Kasumi-1 (cell line): Measurements from ENCODE around the gene PAAF1.
"Not testable (repeated sequence)": the region's sequence is repeated elsewhere in the genome, so short reads cannot be mapped to it uniquely, and the experiment has no call there.

Experiments used
- DNase-seq, 2 experiments: peaks; one replicate each; lab custom pipeline; 2025; lab: John Stamatoyannopoulos, UW

PAAF1 gene

DNA sequence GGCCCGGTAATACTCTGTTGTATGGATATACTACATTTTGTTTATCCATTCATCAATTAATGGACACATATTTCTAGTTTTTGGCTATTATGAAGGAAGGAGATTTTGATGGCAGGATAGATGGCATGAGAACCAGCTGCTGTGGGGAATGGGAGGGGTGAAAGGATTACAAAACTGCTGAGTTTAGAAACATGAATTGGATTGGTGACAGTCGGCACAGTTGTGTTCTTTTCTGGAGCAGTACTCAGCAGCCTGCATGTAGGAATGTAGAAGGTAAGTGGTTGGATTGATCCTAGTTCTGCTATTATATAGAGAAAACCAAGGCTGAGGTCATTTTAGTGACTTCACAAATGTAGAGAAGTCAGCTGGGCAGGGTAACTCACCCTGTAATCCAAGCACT, 7.1 kb downstream of the PAAF1 start:
- DNase-seq = no peak

DNA sequence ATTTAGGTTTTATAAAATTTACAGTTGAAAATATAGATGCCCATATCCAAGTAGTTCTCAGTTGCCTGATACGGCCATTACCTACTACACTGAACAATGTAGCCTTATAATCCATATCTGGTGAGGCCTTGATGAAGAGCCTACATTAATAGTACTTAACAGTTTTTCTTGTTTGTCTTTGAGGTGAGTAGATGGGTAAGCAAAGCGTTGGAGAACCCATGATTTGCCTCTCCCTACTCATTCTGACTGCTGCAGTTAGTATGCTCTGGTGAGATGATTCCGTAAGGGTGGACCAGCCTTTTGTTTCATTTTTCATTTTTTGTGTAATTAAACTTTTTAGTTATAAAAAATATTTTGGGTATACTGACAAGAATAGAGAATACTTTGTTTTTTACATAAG, 11.4 kb downstream of the PAAF1 start:
- DNase-seq = no peak

DNA sequence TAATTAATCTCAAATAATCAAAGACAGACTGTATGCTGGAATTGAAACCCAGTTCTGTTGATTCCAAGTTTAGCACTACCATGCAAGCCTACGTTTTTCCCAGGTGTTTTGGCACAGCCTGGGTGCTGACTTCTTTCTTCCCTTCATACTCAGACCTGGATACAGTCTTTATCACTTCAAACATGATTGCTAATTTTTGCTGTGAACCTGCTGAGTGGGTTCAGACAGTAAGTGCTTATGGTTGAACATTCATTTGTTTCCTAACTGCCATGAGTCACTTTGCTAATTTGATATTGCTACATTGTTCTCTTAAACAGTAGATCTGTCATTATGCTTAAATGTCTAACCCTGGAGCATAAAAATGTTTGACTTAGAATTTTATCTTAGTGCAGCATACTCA, 12.2 kb downstream of the PAAF1 start:
- DNase-seq = no peak

DNA sequence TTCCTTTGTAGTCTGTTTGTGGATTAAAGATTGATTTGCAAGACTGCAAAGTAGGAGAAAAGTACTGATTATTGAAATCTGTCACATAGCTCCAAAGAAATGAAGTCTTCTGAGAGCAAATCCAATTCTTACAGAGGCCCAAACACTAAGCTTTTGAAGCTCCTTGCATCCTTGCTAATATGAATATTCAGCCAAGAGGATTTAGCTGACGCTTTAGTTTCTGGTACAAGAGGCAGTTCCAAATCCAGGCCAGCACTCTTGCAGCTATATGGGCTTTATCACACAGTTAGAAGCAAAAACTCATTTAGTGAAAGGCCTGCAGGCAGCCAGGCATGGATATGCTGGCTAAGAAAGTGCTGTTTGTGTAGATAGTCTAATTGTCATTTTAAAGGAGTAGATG, 12.7 kb downstream of the PAAF1 start:
- DNase-seq = no peak

DNA sequence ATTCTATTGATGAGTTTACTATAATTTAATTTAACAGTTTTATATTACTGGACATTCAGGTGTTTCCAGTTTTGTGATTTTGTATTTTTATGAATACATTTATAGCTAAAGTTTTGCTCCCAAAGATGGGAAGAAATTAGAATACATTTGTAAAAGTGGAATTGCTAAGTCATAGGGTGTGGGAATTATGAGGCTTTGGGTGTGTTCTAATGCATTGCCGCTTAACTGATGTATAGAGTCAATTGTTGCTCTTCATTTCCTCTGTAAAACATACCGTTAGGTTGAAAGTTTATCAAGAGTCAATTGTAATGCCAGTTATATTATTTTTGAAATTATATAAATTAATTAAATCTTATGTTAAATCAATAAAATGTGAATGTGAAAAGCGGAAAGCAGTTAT, 16.2 kb downstream of the PAAF1 start:
- no peak for DNase-seq

DNA sequence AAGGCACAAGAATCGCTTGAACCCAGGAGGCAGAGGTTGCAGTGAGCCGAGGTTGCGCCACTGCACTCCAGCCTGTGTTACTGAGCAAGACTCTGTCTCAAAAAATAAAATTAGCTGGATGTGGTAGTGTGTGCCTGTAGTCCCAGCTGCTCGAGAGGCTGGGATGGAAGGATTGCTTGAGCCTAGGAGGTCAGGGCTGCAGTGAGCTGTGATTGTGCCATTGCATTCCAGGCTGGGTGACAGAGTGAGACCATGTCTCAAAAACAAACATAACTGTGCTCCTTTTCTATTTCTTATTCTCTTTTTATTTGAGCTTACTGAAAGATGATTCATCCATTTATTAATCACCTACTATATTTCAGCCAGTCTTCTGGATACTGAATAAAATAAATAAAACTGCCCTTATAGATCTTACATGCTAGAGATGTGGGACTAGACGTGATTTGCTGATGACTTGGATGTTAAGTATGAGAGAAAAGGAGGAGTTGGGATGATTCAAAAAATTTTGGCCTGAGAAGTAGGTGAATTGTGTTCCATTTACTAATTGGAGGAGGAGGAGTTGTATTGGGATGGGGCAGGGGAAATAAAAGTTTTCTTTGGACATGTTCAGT, 18.0 kb downstream of the PAAF1 start:
- DNase-seq = no peak

DNA sequence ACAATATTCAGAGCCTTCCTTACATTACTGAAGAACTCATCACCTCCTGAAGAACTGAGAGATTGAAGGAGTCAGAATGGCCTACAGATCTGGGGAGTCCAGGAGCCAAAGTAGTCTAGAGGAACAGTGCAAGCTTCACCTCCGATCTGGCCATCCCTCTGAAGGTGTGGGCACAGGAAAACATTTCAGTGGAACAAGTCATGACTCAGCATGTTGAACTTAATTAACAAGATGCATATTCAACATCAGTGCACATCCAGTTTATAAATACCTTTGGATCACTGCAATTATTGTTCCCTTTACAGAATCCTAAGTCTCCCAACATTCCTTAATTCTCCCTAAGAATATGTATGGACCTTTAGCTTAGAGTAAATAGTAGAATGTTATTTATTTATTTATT, 25.5 kb downstream of the PAAF1 start:
- DNase-seq = no peak

DNA sequence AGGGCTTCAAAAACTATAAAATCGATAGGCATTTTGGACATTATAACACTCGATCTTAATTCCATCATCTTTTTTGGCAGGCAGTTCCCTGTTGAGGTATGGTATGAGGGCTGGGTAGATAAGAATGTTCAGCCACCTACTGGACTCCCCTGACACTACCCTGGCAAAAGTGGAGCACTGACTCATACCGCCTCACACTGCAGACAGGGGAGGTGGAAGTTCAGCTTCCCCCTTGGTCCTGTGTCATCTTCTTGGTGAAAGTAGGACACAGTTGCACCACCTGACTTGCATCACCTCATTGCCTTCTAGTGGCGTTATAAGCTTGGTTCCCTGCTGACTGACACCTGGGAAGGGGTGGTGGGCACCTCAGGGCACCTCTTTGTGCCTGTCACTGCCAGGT, 30.4 kb downstream of the PAAF1 start:
- peak; percentile 60 to 63 for DNase-seq

DNA sequence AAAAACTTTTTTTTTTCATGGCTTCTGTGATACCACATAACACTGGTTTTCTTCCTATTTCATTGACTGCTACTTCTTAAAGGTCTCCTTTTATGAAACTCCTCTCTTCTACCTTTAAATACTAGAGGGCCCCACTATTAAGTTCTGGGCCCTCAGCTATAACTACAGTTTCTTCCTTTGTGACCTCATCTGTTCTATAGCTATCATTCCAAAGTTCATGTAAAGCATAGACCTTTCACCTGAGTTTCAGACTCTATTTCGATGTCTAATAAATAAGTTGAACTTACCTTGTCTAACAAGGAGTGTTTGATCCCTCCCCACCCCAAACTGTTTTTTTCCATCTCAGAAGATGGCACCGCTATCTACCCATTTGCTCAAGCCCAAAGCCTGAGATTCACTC, 35.2 kb downstream of the PAAF1 start:
- no peak for DNase-seq

DNA sequence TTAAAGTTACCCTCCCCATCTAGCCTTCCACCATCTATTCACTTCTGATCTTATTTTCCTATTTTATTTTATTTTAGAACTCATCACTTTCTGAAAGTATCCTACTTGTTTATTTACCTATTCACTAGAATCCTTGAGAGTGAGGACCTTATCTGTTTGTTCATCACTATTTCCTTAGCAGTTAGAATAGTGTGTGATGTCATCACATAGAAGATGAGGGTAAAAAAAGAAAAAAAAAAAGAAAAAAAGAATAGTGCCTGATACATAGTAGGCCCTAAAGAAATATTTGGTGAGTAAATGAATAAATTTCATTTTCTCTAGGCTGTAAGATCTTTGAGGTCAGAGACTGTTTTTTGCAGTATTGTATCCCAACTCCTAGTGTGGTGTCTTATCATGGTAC, 36.7 kb downstream of the PAAF1 start:
- DNase-seq = no peak

DNA sequence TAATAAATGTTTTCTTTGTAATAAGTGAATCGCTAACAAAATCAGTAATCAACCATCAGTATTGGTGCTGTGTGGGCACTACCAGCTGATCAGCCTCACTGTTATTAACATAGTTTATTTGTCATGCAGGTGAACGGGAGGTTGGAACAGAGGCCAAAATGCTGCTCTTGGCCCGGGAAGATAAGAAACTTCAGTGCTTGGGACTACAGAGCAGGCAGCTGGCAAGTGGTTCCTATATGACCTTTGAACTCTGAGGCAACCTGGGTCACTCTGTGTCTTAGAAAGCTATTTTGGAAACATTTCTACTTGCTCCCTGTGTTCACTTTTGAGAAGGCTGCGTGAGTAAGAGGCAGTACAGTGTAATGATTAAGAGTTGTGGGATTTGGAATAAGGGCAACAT, 37.5 kb downstream of the PAAF1 start:
- no peak for DNase-seq

DNA sequence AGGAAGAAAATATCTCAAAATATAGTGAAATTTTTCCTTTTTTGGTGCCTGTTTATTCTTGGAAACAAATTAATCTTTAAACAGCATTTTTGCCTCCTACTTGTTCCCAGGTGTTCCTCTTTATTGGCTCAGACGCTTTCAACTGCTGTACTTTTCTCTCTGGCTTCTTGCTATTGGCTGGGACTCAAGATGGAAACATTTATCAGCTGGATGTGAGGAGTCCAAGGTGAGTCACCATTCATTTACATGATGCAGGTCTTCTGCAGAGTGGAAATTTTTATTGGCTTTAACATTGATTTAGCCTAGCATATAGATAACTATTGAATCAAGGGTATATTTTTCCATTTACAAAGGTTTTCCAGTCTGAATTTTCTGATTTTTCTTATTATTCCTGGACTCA, 39.6 kb downstream of the PAAF1 start:
- DNase-seq = no peak

DNA sequence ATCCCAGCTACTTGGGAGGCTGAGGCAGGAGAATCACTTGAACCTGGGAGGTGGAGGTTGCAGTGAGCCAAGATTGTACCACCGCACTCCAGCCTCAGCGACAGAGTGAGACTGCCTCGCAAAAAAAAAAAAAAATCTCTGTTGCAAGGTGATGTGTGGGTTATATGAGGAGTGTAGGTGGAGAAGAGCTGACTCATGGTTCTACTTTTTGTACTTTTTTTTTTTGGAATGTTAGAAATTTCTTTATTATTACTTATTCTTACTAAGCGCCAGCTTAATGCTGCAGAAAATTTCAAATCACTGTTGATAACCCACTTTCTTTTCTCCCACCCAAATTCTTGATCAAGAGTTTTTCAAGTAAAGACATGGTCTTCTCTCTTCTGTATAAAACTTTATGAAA, 44.4 kb downstream of the PAAF1 start:
- DNase-seq = no peak

DNA sequence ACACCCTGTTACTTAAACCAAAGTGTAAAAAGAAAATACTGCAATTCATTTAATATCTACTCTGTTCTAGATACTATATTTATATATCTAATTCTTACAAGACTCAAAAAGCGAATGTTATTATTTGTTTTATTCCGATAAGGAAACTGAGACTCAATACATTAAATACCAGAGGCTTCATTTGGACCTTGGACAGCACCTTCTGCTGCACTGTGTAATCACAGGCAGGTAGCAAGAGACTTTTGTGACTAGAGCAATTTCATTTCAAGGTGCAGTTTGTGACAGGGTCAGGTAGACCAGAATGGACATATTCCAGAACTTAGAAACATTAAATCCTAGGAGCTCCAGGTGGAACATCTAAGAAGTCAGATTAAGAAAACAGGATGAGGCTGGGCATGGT, 52.6 kb downstream of the PAAF1 start:
- DNase-seq = no peak

DNA sequence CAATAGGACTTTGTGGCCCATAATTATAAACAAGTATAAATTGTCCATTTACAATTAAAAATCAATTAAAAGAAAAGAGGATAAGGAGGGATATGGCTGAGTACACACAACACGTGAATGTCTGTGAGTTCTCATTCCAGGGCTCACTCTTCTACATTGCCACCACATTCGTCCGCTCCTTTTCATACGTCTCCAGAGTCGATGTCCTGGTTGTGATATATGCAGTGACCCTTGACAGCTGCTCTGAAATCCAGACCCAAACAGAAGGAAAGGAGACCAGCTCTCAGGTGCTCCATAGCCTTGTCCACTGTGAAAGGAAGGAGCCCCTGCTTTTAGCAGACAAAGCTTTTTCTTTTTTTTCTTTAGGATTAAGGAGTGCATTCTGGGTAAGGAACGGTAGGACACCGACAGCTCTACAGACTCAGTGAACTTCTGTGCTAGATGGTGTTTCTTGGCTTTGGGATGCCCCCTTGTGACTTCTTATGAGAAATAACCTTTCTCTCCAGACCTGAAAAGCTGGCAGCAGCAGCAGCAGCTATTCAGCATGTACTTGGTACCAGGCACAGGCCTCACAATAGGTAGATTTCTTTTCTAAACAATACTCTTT, 54.3 kb downstream of the PAAF1 start:
- DNase-seq = peak; percentile 94 to 96

DNA sequence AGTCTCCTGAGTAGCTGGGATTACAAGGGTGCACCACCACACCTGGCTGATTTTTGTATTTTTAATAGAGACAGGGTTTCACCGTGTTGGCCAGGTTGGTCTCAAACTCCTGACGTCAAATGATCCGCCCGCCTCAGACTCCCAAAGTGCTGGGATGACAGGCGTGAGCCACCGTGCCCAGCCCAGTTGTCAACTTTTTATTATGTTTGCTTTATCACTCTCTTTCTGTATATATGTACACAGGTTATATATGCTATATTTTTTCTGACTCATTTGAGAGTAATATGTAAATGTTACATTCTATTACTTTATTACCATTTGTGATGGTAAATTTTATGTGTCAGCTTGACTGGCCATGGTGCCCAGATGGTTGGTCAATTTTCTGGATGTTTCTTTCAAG, 55.2 kb downstream of the PAAF1 start:
- no peak for DNase-seq

DNA sequence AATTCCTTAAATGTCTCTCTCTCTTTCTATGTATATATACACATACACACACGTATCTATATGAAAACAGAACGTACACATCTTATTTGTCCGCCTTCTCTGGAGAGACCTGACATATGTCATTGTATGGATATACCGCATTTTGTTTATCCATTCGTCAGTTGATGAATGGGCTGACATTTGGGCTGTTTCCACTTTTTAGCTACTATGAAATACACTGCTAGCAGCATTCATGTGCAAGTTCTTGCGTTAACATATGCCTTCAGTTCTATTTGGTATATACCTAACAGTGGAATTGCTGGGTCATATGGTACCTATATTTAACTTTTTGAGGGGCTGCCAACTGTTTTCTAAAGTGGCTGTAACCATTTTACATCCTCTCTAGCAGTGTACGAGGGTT, 56.0 kb downstream of the PAAF1 start:
- no peak for DNase-seq

DNA sequence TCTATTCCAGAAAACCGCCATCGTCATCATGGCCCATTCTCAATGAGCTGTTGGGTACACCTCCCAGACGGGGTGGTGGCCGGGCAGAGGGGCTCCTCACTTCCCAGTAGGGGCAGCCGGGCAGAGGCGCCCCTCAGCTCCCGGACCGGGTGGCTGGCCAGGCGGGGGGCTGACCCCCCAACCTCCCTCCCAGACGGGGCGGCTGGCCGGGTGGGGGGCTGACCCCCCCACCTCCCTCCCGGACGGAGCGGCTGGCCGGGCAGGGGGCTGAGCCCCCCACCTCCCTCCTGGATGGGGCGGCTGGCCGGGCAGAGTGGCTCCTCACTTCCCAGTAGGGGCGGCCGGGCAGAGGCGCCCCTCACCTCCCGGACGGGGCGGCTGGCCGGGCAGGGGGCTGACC, 59.2 kb downstream of the PAAF1 start:
- not testable (repeated sequence) for DNase-seq

DNA sequence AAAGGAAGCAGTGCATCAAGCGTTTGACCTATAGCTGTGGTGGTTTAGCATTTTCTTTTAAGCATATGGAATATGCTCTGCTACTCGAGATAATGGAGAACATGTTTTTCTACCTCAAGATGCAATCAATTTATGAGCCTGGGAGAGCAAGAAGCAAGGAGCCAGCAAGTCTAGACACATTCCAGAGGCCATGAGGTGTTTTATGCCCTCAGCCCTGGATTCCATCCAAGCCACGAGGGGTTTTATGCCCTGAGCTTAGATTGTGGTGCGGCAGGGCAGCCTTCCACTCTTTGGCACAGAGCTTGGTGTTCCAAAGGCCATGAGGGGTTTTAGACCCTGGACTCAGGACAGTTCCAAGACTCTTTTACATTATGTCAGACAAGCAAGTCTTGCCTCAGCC, 62.3 kb downstream of the PAAF1 start:
- DNase-seq = no peak

DNA sequence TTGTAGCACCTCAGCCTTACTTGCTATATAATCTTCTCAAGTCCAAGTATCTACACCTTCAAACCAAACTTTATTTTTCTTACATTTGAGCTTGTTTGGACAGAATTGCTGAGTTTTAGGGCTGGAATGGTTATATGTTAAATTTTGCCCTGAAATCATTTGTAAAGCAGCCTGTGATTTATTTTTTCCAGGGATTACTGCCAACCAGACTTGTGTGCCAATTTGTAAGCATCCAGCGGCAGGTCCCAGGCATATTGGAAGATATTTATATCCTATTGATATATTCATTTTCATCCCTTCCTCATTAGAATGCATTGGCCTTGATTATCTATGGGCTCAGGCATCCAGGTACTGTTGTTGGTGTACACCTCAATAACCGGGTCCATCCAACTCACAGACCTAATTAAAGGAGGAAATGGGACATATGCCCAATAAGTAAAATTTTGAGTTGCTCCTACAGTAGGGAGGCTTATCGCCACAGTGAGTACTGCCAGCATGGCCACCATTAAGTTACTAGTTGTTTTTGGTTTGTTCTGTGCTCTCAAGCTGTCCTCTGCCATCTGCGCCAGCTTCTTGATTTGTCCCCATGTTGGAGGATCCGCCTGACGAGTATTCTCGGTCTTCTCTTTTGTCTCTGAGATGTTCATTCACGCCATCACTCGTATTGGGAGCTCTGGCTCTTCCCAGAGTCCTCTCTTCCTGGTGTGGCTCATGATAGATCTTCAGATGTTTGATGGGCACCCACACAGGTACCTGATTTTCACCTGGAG, 64.2 kb downstream of the PAAF1 start:
- DNase-seq = no peak

DNA sequence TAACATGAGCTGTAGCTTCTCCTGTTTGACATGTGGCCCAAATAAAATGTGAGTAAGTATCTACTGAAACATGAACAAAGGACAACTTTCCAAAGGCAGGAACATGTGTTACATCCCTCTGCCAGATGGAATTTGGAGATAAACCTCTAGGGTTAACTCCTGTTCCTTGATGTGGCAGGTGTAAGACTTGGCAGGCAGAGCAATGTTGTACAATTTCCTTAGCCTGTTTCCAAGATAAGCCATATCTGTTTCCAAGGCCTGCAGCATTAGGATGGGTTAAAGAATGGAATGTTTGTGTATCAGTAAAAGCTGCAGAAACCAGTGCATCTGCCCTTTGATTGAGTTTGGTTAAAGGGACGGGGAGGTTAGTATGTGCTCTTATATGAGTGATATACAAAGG, 65.2 kb downstream of the PAAF1 start:
- DNase-seq = no peak

DNA sequence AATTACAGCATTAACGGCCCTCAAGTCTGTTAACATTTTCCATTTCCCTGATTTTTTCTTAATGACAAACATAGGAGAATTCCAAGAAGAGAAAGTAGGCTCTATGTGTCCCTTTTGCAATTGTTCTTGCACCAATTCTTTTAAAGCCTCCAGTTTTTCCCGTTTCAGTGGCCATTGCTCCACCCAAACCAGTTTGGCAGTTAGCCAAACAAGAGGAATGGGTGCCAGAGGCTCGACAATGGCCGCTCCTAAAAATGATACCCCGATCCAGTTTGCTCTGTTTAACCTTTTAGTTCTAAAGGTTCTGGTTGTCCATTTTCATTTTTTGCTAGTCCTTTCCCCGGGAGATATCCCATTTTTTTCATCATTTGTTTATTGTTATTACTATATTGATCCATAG, 67.3 kb downstream of the PAAF1 start:
- DNase-seq = no peak

DNA sequence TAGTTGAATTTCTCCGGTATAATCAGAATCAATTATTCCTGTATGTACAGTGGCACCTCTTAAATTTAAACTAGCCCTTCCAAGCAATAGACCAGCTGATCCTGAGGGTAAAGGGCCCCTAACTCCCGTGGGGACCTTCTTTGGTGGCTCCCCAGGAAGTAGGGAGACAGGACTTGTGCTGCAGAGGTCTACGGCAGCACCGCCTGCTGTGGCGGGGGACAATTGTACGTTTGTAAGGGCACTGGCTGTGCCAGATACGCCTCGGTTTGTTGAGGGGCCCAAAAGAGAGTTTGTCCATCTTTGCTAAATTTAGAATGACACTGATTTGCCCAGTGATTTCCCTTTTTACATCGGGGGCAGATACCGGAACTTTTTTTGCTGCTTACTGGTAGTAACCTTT, 68.1 kb downstream of the PAAF1 start:
- no peak for DNase-seq

DNA sequence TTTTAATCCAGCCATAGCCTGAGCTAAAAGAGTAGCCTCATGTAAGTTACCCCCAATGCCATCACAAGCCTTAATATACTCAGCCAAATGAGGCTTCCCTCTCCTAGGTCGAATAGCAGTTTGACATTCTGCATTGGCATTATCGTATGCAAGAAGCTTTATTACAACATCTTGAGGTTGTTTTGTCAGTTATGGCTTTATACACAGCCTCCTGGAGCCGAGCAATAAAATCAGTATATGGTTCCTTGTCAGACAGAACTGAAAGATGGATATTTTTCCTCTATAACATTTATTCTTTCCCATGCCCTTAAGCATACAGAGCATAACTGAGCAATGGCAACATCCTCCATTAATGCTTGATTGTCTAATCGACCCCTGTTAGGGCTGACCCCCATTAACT, 68.6 kb downstream of the PAAF1 start:
- no peak for DNase-seq
